Epidermal melanocyte (primary cell): Measurements from ENCODE around the gene TMEM132C.
"Not testable (repeated sequence)": the region's sequence is repeated elsewhere in the genome, so short reads cannot be mapped to it uniquely, and the experiment has no call there.

Source experiments
- DNase-seq: peaks from one replicate; pipeline ENCODE4 v3.0.0; 2011; ENCODE audit warnings: low spot score; ENCODE audit not compliant: insufficient read length

The TMEM132C gene

DNA sequence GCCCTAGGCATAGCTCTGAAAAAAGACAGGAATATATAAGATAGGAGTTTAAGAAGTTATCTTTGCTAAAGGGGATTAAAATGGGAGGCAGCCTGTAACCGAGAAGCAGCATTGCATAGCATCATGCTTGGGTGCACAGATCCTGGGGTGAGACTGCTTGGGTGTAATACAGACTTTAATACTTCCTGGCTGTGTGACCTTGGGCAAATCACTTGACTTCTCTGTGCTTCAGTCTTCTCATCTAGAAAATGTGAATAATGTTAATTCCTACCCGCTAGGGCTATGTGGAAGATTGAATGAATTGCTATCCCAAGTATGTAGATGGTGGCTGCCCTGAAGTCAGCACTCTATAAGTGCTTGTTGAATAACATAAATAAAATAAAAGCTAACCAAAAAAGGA is 204.5 kb downstream of the TMEM132C start:
- no peak for DNase-seq

DNA sequence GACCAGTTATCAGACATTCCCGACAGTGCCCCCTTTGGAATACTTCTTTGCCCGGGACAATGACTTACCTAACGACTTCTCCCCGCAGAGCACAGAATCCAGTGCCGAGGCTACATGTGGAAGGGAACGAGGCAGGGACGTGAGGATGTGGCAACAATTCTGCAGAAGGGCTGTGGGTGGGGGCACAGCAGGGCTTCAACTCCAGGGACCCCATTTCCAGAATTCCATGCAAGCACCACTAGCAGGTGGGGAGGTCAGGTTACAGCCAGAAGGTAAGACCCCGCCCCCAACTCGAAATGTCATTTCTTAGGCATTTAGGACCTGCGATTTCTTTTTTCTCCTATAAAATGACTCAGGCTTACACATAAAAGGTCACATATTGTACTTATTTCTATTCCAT is 207.9 kb downstream of the TMEM132C start:
- no peak for DNase-seq

DNA sequence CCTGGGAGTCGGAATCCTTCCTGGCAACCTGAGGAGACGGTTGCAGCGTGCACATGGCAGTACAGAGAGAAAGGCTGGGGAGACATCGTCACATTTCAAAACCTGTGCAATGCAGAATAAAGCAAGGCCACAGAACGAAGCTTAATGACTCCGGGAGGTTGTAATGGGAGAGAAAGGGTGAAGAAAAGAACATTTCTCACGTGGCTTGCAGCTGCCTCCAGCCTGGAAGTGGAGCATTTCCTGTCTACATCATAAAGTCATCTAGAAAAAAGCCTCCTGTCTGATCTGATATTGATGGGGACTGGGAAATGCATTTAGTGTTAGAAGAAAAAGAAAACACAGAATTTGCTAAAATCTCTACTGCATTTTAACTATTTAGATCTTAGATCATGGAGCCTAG is 209.3 kb downstream of the TMEM132C start:
- DNase-seq = no peak

DNA sequence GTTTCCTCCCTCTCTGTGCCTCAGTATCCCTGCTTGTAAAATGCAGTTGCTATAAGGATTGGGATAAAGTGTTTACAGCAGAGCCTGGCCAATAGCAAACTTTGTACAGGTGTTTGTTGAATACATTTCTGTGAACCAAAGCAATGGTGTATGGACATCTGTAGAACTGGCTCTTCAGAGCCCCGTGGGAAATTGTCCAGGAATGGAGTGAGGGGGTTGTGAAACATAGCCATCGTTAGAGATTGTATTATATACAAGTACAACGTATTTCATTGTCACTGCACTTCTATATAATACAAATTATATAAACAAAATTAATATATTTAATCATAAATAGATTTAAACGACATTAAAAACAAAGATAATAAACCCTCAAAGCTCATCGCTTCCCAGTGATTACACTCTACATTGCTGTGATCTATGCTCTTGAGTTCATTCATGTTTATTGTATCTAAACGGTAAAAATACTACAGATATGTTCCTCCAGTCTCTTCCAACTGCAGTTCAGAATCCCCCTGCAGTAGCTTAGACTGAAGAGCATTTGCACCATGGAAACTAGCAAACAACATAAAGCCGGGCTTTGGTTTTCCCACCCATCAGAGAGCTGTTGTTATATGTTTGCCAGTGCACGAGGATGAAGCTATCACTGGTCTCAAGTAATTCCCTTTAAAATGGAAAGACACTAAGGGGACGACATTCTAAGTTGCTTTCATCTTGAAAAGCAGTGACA is 216.7 kb downstream of the TMEM132C start:
- DNase-seq = no peak

DNA sequence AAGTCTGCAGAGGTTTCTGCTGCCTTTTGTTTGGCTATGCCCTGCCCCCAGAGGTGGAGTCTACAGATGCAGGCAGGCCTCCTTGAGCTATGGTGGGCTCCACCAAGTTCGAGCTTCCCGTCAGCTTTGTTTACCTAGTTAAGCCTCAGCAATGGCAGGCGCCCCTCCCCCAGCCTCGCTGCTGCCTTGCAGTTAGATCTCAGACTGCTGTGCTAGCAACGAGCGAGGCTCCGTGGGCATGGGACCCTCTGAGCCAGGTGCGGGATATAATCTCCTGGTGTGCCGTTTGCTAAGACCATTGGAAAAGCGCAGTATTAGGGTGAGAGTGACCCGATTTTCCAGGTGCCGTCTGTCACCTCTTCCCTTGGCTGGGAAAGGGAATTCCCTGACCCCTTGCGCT is 230.4 kb downstream of the TMEM132C start:
- not testable (repeated sequence) for DNase-seq

DNA sequence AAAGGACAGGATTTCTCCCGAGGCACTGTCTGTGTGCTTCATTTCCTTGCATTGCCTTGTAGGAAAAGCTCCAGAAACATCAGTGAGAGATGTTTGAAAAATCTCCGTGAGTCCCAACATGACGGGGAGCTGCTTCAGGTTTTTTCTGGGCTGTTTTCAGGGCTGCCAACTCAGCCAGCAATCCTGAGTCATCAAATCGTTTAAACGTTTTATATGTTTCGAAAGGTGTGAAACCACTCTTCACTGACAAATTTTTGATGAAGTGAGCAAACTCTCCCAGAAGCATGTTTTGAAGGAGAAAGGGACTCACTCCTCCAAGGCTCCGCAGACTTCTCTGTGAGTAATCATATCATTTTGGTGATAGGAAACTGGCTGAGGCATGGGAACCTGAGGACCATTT is 240.5 kb downstream of the TMEM132C start:
- no peak for DNase-seq

DNA sequence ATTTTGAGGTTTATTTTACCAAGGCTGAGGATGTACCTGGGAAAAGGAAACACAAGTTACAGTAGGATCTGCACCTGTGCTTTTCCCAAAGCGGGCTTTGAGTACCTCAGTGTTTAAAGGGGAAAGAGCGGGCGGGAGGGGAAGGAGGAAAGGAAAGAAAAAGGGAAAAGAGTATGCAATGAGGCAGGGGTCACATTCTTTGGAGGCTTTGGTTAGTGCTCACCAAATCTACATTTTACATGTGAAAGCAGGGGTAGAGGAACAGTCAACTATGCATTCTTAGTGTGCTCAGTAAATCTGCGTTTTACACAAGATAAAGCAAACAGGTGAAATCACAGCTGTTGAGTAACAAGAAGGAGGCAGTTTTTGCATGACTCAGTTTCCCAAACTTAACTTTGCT is 242.2 kb downstream of the TMEM132C start:
- no peak for DNase-seq

DNA sequence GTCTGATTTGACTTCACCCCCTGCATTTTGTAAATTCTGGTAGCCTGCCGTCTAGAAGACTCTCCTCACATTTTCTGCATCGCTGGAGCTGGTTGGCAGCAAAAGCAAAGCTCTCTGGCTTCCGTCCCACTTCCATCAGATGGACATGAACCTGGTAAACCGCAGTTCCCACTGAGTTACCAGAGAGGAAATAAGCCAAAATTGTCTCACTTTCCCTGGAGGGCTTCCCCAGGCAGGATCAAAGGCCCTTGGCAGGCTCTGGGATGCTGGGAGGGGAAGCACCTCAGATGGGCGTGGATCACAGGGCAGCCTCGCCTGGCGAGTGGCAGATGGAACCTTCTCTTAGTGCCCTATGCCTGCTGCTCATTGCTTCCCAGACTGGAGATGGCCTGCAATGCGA is 243.5 kb downstream of the TMEM132C start:
- no peak for DNase-seq

DNA sequence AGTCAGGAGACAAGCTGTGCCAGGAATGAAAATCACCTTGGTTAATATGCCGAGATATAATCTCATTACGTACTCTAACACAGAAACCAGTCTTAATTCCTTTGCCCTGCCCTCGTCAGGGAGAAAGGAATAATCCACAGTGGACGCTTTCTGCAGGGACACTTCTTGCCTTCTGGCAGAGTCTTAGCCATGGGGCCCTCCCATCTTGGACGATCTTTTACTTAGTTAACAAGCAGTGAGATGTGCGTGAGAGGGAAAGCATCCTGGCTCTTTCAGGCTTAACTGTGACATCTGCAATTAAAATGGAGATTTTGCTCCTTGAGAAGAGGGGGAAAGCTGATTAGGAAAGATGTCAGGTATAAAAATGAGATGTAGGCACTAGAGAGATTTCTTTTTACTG is 246.4 kb downstream of the TMEM132C start:
- no peak for DNase-seq

DNA sequence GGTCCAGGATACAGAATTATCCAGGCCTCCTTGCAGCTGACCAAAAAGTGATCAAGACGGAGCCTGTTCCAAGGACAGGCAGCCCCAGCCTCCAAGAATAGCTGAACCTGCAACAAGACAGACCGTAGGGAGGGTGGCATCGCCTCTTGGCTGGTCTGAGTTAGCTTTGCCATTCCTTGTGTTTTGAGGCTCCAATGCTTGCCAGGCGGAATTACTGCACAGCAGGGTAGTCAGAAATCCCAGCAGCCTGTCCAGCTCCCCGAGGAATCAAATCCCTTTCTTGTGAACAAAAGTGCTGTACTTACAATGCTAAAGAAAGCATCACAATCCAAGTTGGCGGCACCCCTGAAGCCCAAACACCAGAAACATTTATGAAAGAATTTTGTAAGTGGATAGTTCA is 246.9 kb downstream of the TMEM132C start:
- no peak for DNase-seq

DNA sequence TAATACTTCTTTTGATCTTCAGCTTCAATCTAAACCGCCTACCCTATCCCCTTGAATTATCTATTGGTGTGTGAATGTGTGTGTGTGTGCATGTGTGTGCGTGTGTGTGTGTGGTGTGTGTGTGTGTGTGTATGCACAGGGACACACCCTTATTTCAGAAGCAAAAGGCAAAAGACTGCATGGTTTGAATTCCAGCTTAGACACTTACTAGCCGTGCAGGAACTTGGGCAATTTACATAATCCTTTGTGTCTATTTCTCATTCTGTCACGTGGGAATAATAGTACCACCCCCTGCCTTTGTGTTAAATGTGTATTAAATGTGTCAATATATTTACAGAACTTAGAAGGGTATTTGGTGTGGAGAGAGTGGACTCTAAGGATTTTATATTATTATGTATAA is 251.7 kb downstream of the TMEM132C start:
- DNase-seq = no peak

DNA sequence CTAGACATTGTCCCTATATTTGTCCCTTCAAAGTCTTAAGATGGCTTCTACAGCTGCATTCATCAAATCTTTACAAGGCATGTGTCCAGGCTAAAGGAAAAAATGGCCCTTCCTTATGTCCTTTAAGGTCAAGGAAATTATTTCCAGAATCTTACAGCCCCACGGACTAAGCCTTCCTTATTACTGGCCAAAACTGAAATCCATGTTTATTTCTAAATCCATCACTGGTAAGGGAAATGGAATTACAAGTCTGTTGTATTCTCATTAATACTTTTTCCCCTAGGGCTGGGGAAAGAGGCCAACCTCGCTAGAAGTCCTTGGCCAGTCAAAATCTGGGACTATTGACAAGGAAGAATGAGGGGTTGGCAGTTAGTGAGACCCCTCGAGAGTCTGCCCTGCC is 252.5 kb downstream of the TMEM132C start:
- no peak for DNase-seq

DNA sequence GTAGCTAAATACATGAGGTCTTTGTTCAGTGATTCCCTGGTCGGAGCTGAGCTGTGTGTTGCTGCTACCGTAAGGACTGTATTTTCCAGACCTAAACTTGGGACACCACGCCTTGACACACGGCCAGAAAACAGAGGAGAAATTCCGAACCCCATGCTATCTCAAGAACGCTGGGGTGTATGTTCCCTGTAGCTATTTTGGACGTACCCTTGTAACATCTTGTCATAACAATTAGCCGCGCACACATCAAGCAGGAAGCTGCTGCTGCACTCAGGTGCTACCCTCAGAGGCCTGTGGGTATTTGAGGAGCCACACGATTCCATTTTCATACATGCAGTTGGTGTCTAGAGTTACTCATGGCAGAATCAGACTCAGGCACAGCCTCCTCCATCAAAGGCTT is 255.0 kb downstream of the TMEM132C start:
- DNase-seq = no peak

DNA sequence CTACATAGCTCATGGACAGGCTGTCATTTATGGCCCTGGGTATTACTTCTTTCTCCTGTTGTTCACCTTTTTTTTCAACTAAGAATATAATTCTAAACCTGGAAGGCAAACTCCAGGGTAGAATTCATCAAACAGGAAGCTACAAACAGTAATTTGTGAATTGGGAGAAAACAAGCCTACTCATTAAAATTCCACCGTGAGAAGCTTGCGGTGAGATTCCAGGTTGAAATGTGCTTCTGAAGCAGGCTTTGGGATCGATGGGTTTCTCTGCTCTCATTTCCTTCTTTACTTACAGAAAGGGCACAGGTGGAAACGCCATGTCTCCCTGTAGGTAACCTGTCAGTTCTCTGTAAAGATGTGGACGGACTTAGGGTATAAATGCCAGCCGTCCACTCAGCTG is 257.5 kb downstream of the TMEM132C start:
- no peak for DNase-seq

DNA sequence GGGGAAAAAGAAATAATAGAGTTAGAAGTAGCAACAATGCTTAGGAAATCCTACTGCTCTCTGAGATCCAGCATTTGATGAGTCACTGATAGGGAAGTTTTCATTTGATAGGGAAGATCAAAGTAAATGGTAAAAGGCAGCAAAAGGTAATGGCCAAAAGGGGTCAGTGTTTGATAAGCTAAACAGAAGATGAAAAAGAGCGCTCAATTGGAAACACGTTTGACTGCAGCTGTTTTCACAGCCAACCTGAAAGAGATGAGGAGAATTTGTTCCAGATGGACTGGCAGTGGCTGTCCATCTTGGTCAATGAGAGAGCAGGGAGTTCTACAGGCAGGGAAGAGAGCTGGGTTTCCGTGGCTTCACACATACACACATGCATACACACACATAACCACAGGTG is 264.2 kb downstream of the TMEM132C start:
- DNase-seq = no peak

DNA sequence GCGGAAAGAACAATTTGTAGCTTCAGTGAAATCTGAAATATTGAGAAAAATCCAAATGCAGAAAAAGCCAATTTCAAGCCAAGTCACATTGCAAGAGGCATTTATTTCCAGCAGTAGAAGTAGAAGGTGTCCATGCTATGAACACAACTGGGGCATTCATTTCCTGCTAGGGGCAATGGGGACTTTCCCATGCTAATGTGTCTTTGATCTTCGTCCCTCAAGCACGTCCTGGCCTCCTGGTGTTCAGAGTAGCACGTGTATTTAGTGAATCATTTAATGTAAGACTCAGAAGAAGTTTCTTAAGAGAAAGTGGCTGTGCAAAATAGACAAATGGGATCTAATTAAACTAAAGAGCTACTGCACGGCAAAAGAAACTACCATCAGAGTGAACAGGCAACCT is 267.9 kb downstream of the TMEM132C start:
- DNase-seq = no peak

DNA sequence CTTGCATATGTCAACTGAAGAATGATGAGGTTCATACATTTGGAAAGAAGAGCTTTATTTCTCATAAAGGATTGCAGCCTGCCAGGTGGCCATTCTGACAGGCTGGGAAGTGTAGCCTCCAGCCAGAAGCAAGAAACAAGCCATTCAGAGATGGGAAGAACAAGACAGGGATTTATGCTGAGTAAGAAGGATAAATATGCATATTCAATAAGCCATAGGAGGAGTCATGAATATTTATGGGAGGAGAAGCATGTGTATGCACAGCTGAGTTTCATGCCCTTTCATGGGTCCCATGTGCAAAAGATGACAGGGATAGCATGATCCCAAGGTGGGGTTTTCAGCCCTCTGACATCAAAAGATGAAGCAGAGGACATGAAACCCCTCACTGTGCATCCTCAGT is 269.8 kb downstream of the TMEM132C start:
- DNase-seq = no peak

DNA sequence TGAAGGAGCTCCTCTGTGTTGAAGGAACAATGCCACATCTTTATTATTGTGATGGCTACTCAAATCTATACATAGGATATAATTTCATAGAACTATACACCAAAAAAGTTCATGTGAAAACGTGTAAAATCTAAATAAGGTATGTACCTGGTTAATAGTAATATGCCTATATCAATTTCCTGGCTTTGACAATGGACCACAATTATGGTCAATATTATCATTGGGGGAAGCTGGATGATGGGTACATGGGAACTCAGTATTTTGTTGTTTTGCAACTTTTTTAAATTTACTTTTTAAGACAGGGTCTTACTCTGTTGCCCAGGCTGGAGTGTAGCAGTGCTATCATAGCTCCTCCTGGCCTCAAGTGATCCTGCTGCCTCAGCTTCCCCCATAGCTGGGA is 270.7 kb downstream of the TMEM132C start:
- no peak for DNase-seq

DNA sequence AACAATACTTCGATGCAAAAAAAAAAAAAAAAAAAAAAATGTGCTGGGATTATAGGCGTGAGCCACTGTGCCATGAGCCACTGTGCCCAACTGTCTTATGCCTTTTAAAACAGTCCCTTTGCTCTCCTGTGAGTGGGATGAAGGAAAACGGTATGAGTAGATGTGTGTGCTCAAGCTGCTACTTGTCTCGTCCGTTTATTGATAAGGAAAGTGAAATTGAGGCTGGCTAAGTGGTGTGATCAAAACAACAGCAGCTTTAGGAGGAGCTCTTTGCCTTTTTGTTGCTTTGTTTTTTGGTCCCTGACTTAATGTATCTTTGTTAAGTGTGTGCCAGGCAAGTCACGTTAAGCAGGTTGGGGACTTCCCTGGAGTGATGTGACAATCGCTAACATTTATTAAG is 275.9 kb downstream of the TMEM132C start:
- DNase-seq = no peak

DNA sequence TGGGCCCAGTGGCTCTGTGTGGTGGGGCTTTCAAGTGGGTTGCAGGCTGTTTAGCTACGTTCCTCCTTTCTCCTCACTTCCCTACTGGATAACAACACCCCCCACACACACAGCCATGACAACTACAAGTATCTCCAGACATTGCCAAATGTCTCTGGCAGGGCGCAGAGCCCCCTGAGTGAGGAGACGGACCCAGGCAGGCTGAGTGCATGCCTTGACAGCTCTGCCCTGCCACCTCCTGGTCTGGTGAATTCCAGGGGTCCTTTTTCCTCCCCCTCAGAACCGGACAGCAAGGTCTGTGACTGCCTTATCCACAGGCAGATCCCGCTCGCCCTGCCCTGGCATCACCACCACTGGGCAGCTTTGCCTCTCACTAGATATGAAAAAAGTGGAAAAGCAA is 276.5 kb downstream of the TMEM132C start:
- DNase-seq = no peak

DNA sequence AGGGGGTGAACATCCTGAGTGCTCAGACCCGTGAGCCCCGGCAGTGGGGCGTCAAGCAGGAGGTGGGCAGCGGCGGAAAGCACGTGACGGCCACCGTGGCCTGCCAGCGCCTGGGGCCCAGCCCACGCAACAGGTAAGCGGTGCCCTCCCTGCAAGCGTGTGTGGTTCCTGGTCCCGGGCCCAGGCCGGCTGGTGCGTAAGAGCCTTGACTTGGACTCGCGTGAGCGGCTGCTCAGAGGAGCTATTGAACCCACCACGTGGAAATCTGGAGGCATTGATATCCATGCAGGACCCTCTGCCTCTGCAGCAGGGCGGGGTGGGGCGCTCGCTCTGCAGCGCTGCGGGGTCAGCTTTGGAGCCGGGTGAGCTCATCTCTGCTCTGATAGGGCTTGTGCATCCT is 277.0 kb downstream of the TMEM132C start:
- DNase-seq = no peak

DNA sequence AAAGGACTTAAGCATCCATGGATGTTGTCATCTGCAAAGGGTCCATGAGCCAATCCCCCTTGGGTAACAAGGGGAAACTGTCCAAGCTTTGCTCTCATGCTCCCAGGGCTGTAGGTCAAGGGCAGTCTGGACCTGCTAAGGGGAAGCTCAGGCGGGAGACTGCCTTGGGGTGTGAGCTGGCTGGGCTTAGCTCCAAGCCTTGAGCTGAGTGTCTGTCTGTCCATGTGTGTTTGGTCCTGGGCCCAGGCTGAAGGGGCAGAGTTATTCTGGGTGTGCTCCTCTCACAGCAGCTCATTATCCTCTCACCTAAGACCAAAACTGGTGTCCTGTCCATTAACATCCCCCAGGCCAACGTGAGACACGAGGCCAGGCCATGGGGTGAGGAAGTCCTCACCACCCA is 282.0 kb downstream of the TMEM132C start:
- DNase-seq = no peak

DNA sequence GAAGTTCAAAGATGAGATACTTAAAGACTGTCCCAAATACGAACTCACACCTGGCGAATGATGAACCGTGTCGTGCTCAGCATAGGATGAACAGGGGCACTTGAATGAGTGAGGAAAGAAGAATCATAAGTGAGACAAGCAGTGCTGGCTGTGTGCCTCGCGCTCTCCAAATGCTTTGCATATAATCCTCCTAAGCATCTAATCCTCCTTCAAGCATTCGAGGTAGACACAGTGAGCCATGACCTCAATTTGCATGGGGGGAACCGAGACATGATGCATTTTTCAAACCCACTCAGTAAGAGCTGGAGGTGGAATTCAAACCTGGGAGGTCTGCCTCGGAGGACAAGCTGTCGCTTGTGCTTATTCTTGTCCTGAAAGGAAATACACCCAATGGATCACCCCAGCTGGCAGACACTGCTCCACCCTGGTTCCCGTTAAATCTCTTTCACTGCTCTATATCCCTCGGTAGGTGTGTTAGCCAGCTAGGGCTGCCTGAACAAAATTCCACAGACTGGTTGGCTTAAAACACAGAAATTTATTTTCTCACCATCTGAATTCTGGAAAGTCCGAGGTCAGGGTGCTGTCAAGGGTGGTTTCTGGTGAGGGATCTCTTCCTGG is 282.7 kb downstream of the TMEM132C start:
- no peak for DNase-seq
